ENCODE data around the gene RBM39. TPM values are rescaled to one million over a fixed set of nuclear protein-coding genes. Genes with fewer than 3 reads are reported as not detected.

RBM39 gene
- total RNA-seq, 4 donors from 2014 or later: 165 to 303 (median 188) TPM

GRCh38 chr20:35681960-35682359, 60.1 kb downstream of the RBM39 start:
- H3K4me3 ChIP-seq (ENCODE audit: low read depth, poor library complexity, severe bottlenecking): no peak overlapping the region
- WGBS, 2 donors: 0 to 96% methylated on average over 1 of the region's 1 CpG
- TF ChIP-seq POLR2A (IDR thresholded peaks at IDR 0.05) (no peak), CTCF (IDR thresholded peaks at IDR 0.05) (no peak)
- DNase-seq (ENCODE audit: low spot score in 2 of 2): no peak
- intact Hi-C loops (cut with DNase I; ENCODE audit: low total_unique reads): no loop called here

- TF ChIP-seq POLR2A (IDR thresholded peaks at IDR 0.05) (no peak), CTCF (IDR thresholded peaks at IDR 0.05) (no peak)
- DNase-seq (ENCODE audit: low spot score in 2 of 2): no peak
- intact Hi-C loops (cut with DNase I; ENCODE audit: low total_unique reads): no loop called here
- WGBS, 2 donors: 81 to 90% methylated on average over 4 of the region's 4 CpGs
- no peak overlapping the region for H3K4me3 ChIP-seq (ENCODE audit: low read depth, poor library complexity, severe bottlenecking)
These were observed 61.4 kb downstream of the RBM39 start for GRCh38 chr20:35680452-35681183.

GRCh38 chr20:35674921-35675320, 67.1 kb downstream of the RBM39 start:
- peak in 1 of 2 donors; percentile 64 for DNase-seq (ENCODE audit: low spot score in 2 of 2)
- 92 to 96% methylated on average over 8 of the region's 8 CpGs for WGBS, 2 donors
- intact Hi-C loops (cut with DNase I; ENCODE audit: low total_unique reads): no loop called here

GRCh38 chr20:35673884-35674283, 68.2 kb downstream of the RBM39 start:
- peak in 1 of 2 donors; percentile 57 for DNase-seq (ENCODE audit: low spot score in 2 of 2)
- no peak overlapping the region for H3K4me3 ChIP-seq (ENCODE audit: low read depth, poor library complexity, severe bottlenecking)
- 85 to 94% methylated on average over 4 of the region's 4 CpGs for WGBS, 2 donors

More at GRCh38 chr20:35674921-35675320, 67.1 kb downstream of the RBM39 start:
- no peak overlapping the region for H3K4me3 ChIP-seq (ENCODE audit: low read depth, poor library complexity, severe bottlenecking)
- TF ChIP-seq CTCF (IDR thresholded peaks at IDR 0.05) (no peak), POLR2A (IDR thresholded peaks at IDR 0.05) (no peak)

GRCh38 chr20:35669681-35670080, 72.4 kb downstream of the RBM39 start:
- peak in 1 of 2 donors; percentile 62 for DNase-seq (ENCODE audit: low spot score in 2 of 2)
- WGBS, 2 donors: 85 to 87% methylated on average over 1 of the region's 1 CpG
- no peak overlapping the region for H3K4me3 ChIP-seq (ENCODE audit: low read depth, poor library complexity, severe bottlenecking)
- TF ChIP-seq POLR2A (IDR thresholded peaks at IDR 0.05) (no peak), CTCF (IDR thresholded peaks at IDR 0.05) (no peak)
- intact Hi-C loops (cut with DNase I; ENCODE audit: low total_unique reads): no loop called here

More at GRCh38 chr20:35673884-35674283, 68.2 kb downstream of the RBM39 start:
- TF ChIP-seq CTCF (IDR thresholded peaks at IDR 0.05) (no peak), POLR2A (IDR thresholded peaks at IDR 0.05) (no peak)
- intact Hi-C loops (cut with DNase I; ENCODE audit: low total_unique reads): no loop called here

All from lower leg skin (tissue), 4 donors.